HG02759 (cell line): ENCODE data around the gene BTBD19.
"Not testable (repeated sequence)": the region's sequence is repeated elsewhere in the genome, so short reads cannot be mapped to it uniquely, and the experiment has no call there.

Experiments used
- ATAC-seq: cut with Tn5 transposase; IDR thresholded peaks from one replicate; pipeline ENCODE4 v1.9.1; 2021; ENCODE audit warnings: mild to moderate bottlenecking, moderate library complexity; ENCODE audit not compliant: unreplicated experiment

The BTBD19 gene, protein sequence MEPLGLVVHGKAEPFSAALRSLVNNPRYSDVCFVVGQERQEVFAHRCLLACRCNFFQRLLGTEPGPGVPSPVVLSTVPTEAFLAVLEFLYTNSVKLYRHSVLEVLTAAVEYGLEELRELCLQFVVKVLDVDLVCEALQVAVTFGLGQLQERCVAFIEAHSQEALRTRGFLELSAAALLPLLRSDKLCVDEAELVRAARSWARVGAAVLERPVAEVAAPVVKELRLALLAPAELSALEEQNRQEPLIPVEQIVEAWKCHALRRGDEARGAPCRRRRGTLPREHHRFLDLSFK

DNA sequence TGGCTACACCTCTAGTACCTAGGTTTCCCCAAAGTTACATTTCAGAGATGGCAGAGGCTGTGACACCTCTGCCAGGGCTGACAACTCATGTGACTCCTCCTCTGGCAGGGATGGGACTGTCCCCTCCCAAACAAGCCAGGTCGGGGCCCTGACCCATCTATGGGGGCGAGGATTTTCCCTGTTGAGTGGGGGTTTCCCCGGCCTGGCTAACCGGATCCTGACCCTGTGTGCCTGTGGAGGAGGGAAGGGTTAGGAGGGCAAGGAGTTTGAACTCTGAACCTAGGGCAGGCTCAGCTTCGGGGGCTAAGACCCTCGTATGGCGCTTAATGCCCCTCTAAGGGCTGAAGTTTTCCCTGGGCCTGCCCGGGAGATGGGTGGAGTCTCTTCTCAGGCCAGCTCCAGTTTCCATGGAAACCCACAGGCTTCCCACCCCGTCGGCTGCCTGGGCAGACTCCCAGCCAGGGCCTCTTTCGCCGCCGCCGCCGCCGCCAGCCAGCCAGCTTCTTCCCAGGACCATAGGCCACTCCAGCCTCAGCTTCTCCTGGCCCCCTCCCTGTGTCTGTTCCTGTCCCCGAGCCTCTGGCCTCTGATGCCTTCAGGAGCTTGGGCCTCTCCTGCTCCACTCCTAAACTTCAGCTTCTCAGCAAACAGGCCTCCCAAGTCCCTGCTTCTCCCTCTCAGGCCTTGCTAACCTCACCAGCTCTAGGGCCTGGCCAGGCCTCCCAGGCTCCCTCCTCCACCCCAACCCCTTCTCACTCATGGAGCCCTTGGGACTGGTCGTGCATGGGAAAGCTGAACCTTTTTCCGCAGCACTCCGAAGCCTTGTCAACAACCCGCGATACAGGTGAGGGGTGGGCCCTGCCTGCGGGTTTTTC, at the start of gene BTBD19:
Gene BTBD19, plus strand, starts transcription at position 461 of the 875 bp plus-strand sequence. Its CDS starts 298 bp downstream, at position 759.
- peak; percentile 32 for ATAC-seq

DNA sequence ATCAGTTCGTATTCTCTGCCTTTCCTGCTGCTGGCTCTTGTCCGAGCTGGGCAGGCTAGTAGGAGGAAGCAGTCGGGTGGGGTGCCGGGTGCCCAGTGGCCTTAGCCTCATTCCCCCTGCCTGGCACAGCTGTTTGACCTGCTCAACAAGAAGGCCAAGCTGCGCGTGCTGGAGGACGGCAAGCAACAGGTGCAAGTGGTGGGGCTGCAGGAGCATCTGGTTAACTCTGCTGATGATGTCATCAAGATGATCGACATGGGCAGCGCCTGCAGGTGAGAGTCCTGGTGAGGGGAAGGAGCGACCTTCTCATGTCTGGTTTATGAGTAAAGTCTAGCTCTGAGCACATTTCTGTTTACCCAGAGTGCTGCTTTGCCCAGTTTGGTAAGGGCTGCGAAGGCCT, 49.2 kb upstream of the BTBD19 start:
- ATAC-seq: no peak

DNA sequence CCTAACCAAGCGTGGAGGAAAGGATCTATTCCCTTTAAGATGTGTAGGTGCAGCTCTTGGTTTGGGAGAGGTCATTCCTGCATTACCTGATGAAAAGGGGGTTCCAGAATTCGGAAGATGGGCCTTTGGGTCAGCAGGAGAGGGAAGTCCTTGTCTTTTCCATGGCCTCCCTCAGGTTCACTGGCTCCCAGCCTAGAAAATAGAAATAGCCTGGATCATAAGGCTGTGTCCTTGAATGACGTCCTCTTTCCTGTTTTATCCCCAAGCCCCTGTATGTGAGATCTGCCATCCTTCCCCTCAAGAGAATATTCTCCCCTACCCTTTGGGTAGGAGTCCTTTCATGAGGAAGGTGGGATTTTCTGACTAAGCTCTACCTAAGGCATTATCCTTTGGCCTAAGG, 47.4 kb upstream of the BTBD19 start:
- ATAC-seq: no peak

DNA sequence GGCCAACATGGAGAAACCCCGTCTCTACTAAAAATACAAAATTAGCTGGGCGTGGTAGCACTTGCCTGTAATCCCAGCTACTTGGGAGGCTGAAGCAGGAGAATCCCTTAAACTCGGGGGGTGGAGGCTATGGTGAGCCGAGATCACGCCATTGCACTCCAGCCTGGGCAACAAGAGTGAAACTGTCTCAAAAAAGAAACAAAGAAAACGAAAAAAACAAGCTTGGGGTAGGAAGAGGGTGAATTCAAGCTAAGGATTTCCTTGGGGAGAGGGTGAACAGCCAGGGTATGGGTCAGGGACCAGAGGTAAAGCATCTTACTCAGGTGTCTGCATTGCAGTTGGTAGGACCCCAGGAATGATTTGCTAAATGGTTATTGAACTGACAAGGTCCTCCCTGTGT, 41.9 kb upstream of the BTBD19 start:
- not testable (repeated sequence) for ATAC-seq

DNA sequence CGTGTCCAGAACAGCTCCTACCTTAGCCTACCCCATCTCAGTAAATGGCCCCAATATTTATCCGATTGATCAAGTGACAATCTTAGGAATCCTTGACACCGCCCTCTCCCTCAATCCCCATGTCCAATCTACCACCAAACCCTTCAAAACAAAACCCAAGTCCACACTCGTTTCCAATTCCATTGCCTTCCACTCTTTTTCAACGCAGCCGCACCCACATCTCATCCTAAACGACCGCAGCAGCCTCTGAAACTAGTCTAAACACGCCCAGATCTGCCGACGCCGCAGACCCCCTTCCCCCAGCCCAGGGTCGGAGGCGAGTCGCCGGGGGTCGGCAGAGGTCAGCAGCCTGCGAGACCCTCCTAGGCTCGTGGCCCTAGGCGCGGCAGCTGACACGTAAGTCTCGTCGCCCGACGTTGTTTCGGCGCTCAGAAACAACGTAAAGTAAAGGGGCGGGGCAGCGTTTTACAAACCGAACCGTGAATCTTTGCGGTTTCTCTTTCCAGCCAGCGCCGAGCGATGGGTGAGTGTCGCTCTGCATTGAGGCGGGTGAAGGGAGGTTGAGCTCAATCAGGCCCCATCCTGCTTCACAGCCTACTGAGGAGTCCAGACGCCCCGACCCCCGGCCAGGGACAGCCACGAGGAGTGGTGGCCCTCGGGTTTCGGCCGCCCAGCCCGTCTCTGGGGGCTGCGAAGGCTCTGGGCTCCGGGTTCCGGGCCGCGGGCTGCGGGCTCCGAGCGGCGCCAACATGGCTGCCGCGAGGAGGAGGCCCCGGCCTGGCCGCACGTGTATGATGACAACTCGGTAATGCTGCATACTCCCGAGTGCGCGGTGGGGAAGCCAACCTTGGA, 33.0 kb upstream of the BTBD19 start, which contains the start of gene RPS8:
Gene RPS8, plus strand, starts transcription at position 463 of the 852 bp plus-strand sequence. Its CDS starts 57 bp downstream, at position 520.
- peak; percentile 79 for ATAC-seq

DNA sequence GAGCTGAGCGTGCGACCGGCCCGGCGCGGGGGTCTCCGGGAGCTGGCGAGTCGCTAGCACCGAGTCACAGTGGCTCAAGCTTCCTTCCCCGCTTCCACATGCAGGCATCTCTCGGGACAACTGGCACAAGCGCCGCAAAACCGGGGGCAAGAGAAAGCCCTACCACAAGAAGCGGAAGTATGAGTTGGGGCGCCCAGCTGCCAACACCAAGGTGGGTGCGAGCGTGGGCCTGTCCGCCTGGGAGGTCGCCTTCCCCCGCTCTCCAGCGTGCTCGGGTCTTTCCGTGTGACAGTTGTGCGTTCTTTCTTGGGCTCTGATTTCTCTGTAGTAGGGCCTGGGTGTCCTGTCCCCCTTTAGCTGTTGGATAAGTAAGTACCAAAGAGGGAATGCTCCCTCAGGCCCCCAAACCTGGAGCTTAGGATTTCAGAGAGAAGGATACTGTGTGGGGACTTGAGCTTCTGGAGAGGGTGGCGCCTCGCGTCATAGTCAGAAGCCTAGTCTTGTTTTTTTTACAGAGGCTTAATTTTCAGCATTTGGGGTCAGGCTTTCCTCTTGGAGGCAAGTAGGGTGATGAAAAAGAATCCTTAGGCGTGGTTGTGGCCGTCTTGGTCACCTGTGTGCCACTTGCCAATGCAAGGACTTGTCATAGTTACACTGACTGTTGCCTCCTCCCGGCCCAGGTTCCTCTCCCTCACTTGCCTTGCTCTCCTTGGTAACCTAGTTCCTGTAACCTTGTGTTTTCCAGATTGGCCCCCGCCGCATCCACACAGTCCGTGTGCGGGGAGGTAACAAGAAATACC, 32.2 kb upstream of the BTBD19 start:
- ATAC-seq: peak; percentile 24

DNA sequence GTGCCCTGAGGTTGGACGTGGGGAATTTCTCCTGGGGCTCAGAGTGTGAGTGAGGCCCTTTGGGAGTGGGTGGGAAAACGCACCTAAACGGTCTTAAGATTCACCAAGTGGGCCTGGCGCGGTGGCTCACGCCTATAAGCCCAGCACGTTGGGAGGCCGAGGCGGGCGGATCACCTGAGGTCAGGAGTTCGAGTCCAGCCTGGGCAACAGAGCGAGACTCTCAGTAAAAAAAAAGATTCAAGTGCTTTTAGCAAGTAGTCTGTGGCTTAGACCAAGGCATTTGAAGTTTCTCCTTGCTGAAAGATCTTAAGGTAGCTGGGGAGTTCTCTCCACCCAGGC, 31.6 kb upstream of the BTBD19 start:
- ATAC-seq: no peak

DNA sequence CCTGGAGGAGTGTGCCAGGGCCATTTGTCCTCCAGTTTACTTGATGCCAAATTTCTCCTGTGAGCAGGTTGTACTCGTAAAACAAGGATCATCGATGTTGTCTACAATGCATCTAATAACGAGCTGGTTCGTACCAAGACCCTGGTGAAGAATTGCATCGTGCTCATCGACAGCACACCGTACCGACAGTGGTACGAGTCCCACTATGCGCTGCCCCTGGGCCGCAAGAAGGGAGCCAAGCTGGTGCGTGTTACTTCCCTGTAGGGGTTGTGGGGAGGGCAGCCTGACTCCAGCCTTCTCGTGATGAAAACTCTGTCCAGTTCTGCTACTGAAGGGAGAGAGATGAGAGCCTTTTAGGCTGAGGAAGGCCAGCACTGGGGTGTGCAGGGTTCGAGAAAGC, 30.8 kb upstream of the BTBD19 start:
- no peak for ATAC-seq

DNA sequence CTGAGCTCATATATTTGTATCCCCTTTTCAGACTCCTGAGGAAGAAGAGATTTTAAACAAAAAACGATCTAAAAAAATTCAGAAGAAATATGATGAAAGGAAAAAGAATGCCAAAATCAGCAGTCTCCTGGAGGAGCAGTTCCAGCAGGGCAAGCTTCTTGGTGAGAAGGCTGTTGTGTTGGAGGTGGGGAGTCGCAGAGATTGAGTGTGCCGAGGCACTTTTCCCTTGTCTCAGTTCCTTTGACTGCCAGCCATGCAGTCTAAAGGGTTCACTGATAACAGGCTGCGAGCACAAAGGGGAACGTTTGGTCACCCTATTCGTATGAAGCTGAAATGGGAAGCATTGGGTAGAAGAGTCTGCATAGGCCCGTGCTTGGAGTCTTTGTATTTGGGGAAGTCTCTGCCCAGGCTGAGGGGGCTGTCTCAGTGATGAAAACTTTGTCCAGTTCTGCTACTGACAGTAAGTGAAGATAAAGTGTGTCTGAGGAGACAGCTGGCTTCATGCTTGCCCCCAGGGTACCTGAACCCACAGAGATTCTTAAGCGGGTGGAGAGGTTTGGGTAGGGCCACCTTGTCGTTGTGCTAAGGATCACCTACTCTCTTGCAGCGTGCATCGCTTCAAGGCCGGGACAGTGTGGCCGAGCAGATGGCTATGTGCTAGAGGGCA, 30.2 kb upstream of the BTBD19 start:
- no peak for ATAC-seq

DNA sequence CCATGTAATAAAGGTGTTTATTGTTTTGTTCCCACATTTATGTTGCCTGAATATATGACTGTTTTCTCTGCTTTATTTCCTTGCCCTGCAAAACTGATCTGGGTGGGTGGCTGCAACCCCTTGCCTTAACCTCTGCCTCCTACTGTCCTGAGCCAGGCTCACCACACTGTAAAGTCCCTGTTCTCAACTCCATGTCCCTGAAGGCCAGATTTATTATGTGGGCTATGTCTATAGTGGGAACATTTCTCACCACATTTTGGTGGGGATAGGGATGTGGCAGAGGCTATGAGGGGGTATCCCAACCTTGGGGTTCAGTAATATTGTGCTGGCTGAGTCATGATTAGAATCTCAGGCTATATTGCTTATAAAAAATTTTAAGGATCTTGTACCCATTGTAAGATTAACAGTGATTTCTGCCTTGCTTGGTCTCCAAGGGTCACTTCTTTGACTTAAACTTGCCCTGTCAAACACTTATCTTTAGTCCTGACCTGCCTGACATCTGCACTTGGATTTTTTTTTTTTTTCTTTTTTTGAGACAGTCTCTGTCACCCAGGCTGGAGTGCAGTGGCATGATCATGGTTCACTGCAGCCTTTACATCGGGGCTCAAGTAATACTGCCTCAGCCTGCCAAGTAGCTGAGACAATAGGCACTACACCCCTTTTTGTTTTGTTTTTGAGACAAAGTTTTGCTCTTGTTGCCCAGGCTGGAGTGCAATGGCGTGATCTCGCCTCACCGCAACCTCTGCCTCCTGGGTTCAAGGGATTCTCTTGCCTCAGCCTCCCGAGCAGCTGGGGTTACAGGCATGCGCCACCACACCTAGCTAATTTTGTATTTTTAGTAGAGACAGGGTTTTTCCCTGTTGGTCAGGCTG, 29.4 kb upstream of the BTBD19 start:
- ATAC-seq: no peak

DNA sequence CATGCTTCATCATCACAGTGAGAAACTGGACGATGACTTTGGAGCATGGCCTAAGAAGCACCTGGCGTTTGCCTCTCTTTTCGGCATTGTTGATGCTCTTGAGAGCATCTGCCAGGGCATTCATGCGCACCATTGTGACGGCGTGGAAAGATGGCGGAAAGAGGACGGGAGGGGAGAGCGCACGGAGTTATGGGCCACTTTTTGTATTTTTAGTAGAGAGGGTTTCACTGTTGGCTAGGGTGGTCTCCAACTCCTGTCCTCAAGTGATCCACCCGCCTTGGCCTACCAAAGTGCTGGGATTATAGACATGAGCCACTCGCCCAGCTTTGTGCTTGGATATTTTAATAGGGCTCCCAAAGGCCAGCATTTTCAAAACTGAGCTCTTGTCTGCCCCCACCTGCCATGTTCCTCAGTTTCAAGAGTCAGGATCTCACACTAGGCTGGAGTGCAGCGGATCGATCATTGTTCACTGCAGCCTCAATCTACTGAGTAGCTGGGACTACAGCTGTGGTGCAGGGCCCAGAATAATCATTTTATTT, 27.7 kb upstream of the BTBD19 start:
- ATAC-seq: no peak

DNA sequence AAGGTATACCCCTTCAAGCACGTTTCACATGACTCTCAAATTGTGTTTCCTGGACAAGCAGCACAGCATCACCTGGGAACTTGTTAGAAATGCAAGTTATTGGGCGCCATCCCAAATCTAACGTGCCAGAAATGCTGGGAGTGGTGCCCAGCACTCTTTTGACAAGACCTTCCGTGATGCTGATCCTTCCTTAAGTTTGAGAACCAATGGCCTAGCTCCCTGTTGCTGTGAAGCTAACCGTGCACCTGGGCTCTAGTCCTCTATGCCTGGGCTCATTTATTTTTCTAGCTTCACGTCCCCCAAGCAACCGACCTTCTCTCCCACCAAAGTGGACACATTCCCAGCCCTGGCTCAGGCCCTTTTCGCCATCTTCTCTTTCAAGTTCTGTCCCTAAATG, 24.6 kb upstream of the BTBD19 start:
- no peak for ATAC-seq

DNA sequence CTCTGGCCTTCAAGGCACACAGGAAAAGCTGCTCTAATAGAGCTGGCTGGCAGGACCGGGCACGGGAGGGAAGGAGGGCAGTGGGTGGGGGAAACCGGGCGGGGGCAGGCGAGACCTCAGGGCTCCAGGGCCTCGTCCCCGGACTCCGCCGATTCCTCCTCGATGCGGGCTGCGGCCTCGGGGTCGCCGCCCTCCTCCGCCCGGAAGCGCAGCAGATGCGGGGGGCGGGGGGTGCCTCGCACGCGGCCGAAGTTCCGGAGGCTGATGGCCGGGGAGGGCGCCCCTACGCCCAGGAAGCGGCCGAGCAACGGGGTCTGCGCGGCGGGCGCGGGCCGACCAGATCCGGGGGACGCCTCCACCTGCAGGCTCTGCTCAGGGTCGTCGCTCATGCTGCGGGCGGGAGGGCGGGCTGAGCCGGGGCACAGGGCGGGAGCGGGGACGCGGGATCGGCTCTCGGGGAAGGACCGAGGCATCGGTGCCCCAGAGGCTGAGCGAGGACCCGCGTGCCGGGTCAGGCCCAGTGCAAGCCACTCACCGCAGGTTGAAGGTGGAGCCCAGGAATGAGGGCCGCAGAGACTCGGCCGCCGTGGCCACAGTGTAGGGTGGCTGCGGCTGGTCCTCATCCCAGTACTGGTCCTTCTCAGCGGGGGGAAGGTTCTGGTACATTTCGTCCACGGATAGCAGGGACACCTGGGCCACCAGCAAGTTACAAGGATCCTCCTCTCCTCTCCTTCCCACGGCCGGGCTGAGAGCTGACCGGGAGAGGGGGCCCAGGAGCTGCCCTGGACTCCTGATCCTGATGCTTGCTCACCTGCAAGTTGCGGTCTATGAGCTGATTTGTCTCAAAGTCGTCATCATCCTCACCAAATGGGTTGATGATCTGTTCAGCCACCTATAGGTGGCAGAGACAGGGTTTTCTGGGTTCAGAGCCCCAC, 24.0 kb upstream of the BTBD19 start:
- no peak for ATAC-seq

DNA sequence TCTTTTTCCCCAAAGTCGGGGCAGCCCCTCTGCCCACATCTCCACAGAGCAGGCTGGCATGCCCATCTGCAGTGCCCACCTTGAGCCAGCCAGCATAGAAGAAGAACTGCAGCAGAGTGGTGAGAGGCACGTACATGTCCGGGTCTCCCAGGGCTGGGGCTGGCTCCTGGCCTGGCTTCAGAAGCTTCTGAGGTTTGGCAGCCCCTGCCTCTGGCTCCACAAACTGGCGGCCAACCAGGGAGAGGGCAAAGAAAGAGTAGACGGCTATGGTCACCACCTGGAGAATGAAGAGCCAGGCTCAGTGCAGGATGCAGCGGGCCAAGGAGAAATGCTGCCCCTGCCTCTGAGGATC, 23.3 kb upstream of the BTBD19 start:
- ATAC-seq: no peak

DNA sequence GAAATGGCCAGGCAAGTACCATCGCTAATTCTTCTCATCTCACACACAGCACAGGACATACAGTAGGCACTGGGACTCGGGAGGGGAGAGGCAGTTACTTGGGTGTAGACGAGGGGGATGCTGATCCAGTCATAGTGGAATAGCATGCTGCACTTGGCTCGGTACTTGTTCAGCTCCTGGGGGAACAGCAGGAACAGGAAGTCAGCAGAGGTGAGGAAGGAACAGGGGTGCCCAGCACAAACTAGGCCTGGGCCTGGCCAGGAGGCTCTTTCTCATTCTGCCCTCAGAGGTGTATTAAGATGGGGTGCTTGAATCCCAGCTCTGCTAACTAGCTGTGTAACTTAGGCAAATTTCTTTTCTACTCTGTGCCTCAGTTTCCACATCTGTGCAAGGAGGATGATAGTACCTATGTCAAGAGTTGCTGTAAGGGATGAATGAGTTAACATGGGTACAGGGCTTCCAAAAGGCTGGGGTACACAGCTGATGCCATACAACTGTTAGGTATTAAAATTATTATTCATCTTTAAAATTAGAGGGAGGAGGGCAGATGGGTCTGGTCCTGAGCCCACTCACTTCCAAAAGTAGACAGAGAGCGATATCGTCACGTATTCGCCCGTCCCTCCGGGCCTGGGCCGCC, 22.7 kb upstream of the BTBD19 start:
- peak; percentile 7 for ATAC-seq

DNA sequence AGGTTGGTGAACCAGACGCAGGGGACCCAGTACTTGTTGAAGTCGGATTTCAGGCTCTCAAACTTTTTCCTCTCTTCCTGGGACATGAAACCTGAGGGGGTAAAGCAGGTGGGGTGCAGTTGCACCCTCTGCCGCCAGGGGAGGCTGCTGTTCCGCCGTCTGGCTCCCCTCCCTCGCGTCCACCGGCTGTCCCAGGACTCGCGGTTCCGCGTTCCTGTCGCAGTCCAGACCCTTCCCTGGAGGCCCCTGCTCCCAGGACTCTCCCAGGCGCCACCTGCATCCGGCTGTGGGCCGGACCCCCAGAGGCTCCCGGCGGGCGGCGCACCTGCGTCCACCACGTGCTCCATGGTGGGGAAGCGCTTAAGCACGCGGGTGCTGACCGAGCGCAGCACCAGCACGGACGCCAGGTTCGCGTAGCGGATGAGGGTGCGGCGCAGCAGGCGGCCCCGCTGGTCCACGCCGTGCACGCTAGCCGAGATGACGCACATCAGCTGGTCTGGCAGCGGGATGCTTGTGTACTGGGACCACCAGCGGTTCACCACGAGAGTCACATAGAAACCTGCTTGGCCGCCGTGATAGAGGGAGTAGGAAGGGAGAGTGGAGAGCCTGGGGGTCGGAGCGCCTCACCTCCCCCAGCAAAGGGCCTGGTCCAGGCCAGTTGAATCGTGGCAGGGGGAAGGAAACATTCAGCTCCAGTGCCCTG, 22.0 kb upstream of the BTBD19 start:
- peak; percentile 52 for ATAC-seq
